Lung (tissue), 12 donors: ENCODE data around the gene ABHD5. TPM values are rescaled to one million over a fixed set of nuclear protein-coding genes. Genes with fewer than 3 reads are reported as not detected.

Experiments
- ATAC-seq: fragments of 200-7000 bp; cut with Tn5 transposase; one replicate; pipeline ENCODE4 v1.9.1; 2020; ENCODE audit warnings: moderate number of reproducible peaks; ENCODE audit not compliant: insufficient read depth, low FRiP score
- DNase-seq, 3 donors: peaks; one replicate each; pipeline ENCODE4 v3.0.0-alpha.2; 2013 to 2017
- H3K27ac ChIP-seq, 2 donors: one replicate each; pipeline ENCODE4 v1.5.1; 2013; ENCODE audit warnings: mild to moderate bottlenecking in 2 of 2, moderate library complexity in 2 of 2, control low read depth in 1 of 2, inconsistent platforms in 1 of 2, low read depth in 1 of 2, low read length in 1 of 2
- H3K27me3 ChIP-seq, 3 donors: one replicate each; pipeline ENCODE4 v1.5.1; 2013; ENCODE audit warnings: low read length in 2 of 3; ENCODE audit not compliant: control insufficient read depth in 3 of 3, insufficient read depth in 3 of 3
- H3K36me3 ChIP-seq, 4 donors: one replicate each; pipeline ENCODE4 v1.5.1; 2013; ENCODE audit warnings: low read length in 4 of 4, mild to moderate bottlenecking in 1 of 4, moderate library complexity in 1 of 4; ENCODE audit not compliant: control insufficient read depth in 4 of 4, insufficient read depth in 4 of 4
- H3K4me1 ChIP-seq, 5 donors: one replicate each; pipeline ENCODE4 v1.5.1; 2013; ENCODE audit warnings: low read length in 5 of 5, mild to moderate bottlenecking in 2 of 5, moderate library complexity in 1 of 5; ENCODE audit not compliant: control insufficient read depth in 5 of 5, insufficient read depth in 5 of 5
- H3K4me3 ChIP-seq: one replicate; pipeline ENCODE4 v1.5.1; 2013; ENCODE audit warnings: mild to moderate bottlenecking, control low read depth, moderate library complexity
- H3K9ac ChIP-seq, 2 donors: one replicate each; pipeline ENCODE4 v1.5.1; 2013; ENCODE audit warnings: low read length in 2 of 2, control low read depth in 1 of 2; ENCODE audit not compliant: insufficient read depth in 1 of 2
- H3K9me3 ChIP-seq, 4 donors: one replicate each; pipeline ENCODE4 v1.5.1; 2013; ENCODE audit warnings: low read length in 3 of 4, mild to moderate bottlenecking in 1 of 4, moderate library complexity in 1 of 4; ENCODE audit not compliant: control insufficient read depth in 4 of 4, insufficient read depth in 3 of 4
- CTCF ChIP-seq: IDR thresholded peaks from 2 replicates; pipeline ENCODE4 v1.5.1; 2012; ENCODE audit warnings: mild to moderate bottlenecking; ENCODE audit errors: control extremely low read depth, extremely low read depth
- WGBS, 2 donors: extraction: QIAGEN DNeasy Blood & Tissue Kit; methylation state at CpG; one replicate each; pipeline ENCODE4 v1.1.7; 2013; 5-methylcytosine and 5-hydroxymethylcytosine counted together
- polyA plus RNA-seq, 2 donors: library from polyadenylated mRNA; stranded (reverse); fragments of 200-250 nt; gene quantifications; one replicate each; pipeline ENCODE4 v1.2.1, GENCODE V29; 2013
- total RNA-seq, 2 donors: library from RNA; depleted of rRNA in 1 of 2; stranded (reverse); fragments of >200 nt in 1 of 2; gene quantifications; one replicate each; pipeline ENCODE4 v1.2.1, GENCODE V29; 2014 to 2021
- donor health status: control.
- donor health status: control.
- donor health status: Bipolar disorder and iron deficiency.
- donor health status: healthy.
- donor health status: DM: yes; HTN: yes; CAD: no.

The ABHD5 gene
- total and polyA plus RNA-seq, 4 donors = 18.3 to 31.4 (median 30.9) TPM

DNA sequence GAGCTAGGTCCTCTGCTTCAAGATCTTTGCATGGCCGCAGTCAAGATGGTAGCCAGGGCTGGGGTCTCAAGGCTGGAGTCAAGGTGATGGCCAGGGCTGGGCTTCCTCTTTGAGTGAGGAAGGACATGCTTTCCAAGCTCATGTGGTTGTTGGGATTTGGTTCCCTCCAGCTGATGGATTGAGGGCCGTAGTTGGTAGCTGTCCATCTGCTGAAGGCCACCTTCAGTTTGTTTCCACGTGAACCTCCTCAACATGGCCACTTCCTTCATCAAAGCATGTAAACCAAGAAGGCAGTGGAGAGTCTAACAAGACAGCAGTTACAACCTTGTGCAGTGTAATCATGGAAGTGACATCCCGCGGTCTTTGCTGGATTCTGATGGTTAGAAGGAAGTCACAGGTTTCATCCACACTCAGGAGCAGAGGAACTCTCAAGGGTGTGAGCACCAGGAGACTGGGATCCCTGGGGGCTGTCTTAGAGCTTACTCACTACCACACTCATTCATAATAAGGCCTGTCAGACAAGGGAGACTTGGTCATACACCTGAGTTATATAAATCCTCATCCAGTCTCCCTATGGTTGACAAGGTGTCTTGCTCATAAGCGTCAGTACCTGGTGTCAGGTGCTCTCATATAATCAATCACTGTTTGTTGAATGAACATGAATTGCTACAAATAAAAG lies 42.1 kb downstream of the ABHD5 start:
- Histone ChIP-seq H3K27me3 (no peaks in the 10 kb centered on the region), H3K9ac (no peak overlapping the region), H3K36me3 (peaks cover 0 to 4% (median under 1%) of the 10 kb centered on the region in 4 donors), H3K27ac (peak overlapping the region in 1 of 2 donors; percentile 34), H3K4me3 (no peak overlapping the region), H3K9me3 (peaks cover 0 to 2% (median 0%) of the 10 kb centered on the region in 4 donors), H3K4me1 (peaks cover 0 to 6% (median 0%) of the 10 kb centered on the region in 5 donors)
- 81 to 82% methylated on average over 6 of the region's 6 CpGs for WGBS, 2 donors
- TF ChIP-seq CTCF = no peak
- DNase-seq (no peak), ATAC-seq (no peak)

GRCh38 chr3:43733459-43734384 lies 43.0 kb downstream of the ABHD5 start:
- Histone ChIP-seq H3K27ac (no peak overlapping the region), H3K9ac (no peak overlapping the region), H3K27me3 (no peaks in the 10 kb centered on the region), H3K4me3 (no peak overlapping the region), H3K36me3 (peaks cover 0 to 1% (median under 1%) of the 10 kb centered on the region in 4 donors), H3K4me1 (peaks cover 0 to 6% (median 0%) of the 10 kb centered on the region in 5 donors), H3K9me3 (peaks cover 0 to 2% (median 0%) of the 10 kb centered on the region in 4 donors)
- ATAC-seq (no peak), DNase-seq (peak in 2 of 3 donors; percentile 5 to 13)
- 67 to 70% methylated on average over 6 of the region's 6 CpGs for WGBS, 2 donors
- TF ChIP-seq CTCF = no peak

DNA sequence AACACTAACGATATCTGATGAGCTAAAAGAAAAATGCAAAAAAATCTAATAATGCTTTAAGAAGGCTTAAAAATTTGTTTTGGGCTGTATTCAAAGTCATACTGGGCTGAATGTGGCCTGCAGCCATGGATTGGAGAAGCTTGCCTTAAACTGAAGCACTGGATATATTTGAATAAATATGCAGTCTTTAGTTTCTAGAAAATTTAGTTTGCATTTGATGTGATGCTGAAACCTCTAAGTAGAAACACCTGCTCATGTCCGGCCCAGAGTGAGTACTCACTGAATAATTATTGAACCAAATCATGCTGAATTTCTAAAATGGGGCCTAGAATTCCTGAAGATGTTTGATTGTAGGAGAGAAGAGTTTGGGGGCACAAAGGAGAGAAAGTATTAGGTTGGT lies 43.9 kb downstream of the ABHD5 start:
- WGBS, 2 donors = 95 to 97% methylated on average over 2 of the region's 2 CpGs
- no peak for TF ChIP-seq CTCF
- H3K9me3 ChIP-seq = peaks cover 0 to 2% (median 0%) of the 10 kb centered on the region in 4 donors
- DNase-seq (no peak), ATAC-seq (no peak)
- no peak overlapping the region for H3K9ac ChIP-seq
- H3K4me3 ChIP-seq = no peak overlapping the region
- H3K27me3 ChIP-seq = no peaks in the 10 kb centered on the region
- H3K36me3 ChIP-seq = no peaks in the 10 kb centered on the region
- H3K27ac ChIP-seq = no peak overlapping the region
- H3K4me1 ChIP-seq = peaks cover 0 to 6% (median 0%) of the 10 kb centered on the region in 5 donors
